ENCODE results near the gene CCDC171.
A peak's percentile ranks its signal among the peaks of the same experiment; 100 is the strongest.

The CCDC171 gene

DNA sequence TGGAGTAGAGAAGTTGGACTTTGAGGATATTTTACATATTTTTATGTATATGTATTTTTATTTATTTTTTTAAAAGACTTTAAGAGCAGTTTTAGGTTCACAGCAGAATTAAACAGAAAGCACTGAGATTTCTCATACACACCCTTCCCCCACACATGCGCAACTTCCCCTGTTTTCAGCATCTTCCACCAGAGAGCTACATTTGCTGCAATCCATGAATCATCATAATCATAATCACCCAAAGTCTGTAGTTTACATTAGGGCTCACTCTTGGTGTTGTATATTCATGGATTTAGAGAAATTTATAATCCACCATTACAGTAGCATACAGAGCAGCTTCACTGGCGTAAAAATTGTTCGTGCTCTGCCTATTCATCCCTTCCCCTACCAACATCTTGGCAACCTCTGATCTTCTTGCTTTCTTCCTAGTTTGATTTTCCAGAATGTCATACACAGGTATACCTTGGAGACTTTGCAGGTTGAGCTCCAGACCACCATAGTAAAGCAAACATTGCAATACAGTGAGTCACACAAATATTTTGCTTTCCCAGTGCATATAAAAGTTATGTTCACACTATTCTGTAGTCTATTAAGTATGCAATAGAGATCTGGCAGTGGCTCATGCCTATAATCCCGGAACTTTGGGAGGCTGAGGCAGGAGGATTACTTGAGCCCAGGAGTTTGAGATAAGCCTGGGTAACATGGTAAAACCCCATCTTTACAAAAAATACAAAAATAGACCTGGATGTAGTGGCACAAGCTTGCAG is 9.6 kb upstream of the CCDC171 start:
- Histone ChIP-seq H3K9me3 (no peaks in the 10 kb centered on the region), H3K4me3 (ENCODE audit: low read depth, low read length) (no peak overlapping the region)
- DNase-seq: no peak

GRCh38 chr9:15549611-15550010 is 3.2 kb upstream of the CCDC171 start:
- no peak overlapping the region for H3K4me3 ChIP-seq (ENCODE audit: low read depth, low read length)
- DNase-seq: no peak
- H3K9me3 ChIP-seq: no peaks in the 10 kb centered on the region
- no peaks in the 10 kb centered on the region for H3K36me3 ChIP-seq
- peaks cover 5% of the 10 kb centered on the region; the same call in 1 of the 2 replicates for H3K27me3 ChIP-seq
- TF ChIP-seq CTCF (IDR thresholded peaks at IDR 0.05; ENCODE audit: low read depth, low read length): no peak
- no peaks in the 10 kb centered on the region for H3K4me1 ChIP-seq

More for the DNA sequence above, 9.6 kb upstream of the CCDC171 start:
- TF ChIP-seq CTCF (IDR thresholded peaks at IDR 0.05; ENCODE audit: low read depth, low read length): no peak
- Histone ChIP-seq H3K27me3 (no peaks in the 10 kb centered on the region), H3K36me3 (no peaks in the 10 kb centered on the region), H3K4me1 (peaks cover 3% of the 10 kb centered on the region; the same call in 1 of the 2 replicates)

DNA sequence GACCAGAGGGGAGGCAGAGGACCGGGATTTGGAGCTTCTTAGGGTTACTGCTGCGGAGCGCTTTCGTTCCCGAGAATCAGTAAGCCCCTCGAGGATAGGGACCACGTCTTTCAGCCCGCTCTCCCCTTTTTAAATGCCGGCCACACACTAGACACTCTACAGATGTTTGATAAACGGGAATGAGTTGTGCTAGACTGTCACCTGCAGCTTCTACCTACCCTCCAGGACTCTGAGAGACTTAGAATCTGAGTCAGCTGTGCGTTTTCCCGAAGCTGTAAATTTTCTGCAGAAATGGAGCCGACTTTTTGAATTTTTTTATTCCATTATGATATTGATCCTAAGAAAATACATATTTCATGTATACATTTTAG is 670 bp downstream of the CCDC171 start:
- no peak for TF ChIP-seq CTCF (IDR thresholded peaks at IDR 0.05; ENCODE audit: low read depth, low read length)
- DNase-seq: no peak
- Histone ChIP-seq H3K36me3 (no peaks in the 10 kb centered on the region), H3K4me3 (ENCODE audit: low read depth, low read length) (peak overlapping the region; percentile 89), H3K27me3 (peaks cover 6% of the 10 kb centered on the region; the same call in 1 of the 2 replicates), H3K9me3 (no peaks in the 10 kb centered on the region), H3K4me1 (no peaks in the 10 kb centered on the region)

- TF ChIP-seq CTCF (IDR thresholded peaks at IDR 0.05; ENCODE audit: low read depth, low read length): no peak
- H3K4me1 ChIP-seq: peaks cover 12% of the 10 kb centered on the region
- H3K4me3 ChIP-seq (ENCODE audit: low read depth, low read length): no peak overlapping the region
- H3K36me3 ChIP-seq: no peaks in the 10 kb centered on the region
- DNase-seq: no peak
- H3K9me3 ChIP-seq: no peaks in the 10 kb centered on the region
- no peaks in the 10 kb centered on the region for H3K27me3 ChIP-seq
Observed at GRCh38 chr9:15570769-15571168, 17.9 kb downstream of the CCDC171 start.

DNA sequence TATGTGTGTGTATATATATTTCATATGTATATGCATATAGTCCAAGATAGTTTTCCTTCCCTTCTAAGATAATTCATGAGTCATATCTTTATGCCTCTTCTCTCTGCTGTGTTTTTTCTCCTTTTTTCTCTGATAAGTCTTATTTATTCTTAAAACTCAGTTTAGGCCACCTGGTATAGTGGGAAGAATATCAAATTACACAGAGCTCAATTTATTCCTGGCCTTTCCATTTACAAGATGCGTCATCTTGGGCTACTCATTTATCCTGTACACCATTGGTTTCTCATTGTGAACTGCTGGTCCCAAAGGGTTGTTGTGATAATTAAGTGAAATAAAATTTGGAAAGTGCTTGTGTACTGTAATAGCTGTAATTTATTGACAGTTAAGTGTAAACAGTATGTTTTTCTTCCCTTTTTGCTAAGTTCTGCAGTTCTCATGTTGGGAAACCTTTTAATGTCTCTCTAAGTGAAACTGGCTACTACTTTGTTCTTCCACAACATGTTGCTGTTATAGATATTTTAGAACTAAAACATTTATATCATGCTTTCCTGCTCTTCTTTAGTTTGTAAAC is 19.4 kb downstream of the CCDC171 start:
- Histone ChIP-seq H3K4me1 (peaks cover 12% of the 10 kb centered on the region), H3K36me3 (no peaks in the 10 kb centered on the region), H3K9me3 (no peaks in the 10 kb centered on the region), H3K27me3 (no peaks in the 10 kb centered on the region), H3K4me3 (ENCODE audit: low read depth, low read length) (no peak overlapping the region)
- no peak for TF ChIP-seq CTCF (IDR thresholded peaks at IDR 0.05; ENCODE audit: low read depth, low read length)
- no peak for DNase-seq

All from BE2C (cell line).